Measurements from ENCODE around the gene MAVS.

- TF ChIP-seq, protein P1, sequence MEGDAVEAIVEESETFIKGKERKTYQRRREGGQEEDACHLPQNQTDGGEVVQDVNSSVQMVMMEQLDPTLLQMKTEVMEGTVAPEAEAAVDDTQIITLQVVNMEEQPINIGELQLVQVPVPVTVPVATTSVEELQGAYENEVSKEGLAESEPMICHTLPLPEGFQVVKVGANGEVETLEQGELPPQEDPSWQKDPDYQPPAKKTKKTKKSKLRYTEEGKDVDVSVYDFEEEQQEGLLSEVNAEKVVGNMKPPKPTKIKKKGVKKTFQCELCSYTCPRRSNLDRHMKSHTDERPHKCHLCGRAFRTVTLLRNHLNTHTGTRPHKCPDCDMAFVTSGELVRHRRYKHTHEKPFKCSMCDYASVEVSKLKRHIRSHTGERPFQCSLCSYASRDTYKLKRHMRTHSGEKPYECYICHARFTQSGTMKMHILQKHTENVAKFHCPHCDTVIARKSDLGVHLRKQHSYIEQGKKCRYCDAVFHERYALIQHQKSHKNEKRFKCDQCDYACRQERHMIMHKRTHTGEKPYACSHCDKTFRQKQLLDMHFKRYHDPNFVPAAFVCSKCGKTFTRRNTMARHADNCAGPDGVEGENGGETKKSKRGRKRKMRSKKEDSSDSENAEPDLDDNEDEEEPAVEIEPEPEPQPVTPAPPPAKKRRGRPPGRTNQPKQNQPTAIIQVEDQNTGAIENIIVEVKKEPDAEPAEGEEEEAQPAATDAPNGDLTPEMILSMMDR (IDR thresholded peaks at IDR 0.05; ENCODE audit: insufficient read depth, low read length, poor library complexity, severe bottlenecking): no peak
- no peak for TF ChIP-seq EZH2phosphoT487 (conservative IDR thresholded peaks at IDR 0.05; ENCODE audit: low read length)
Measured at GRCh38 chr20:3848565-3848964, 1.9 kb downstream of the MAVS start.
